Suprapubic skin (tissue), 3 donors: Measurements from ENCODE around the gene CORO1A.
"Not testable (repeated sequence)": the region's sequence is repeated elsewhere in the genome, so short reads cannot be mapped to it uniquely, and the experiment has no call there.

ENCODE experiments used
- POLR2AphosphoS5 ChIP-seq, 3 donors: sonication (generic); formaldehyde crosslinking; IDR thresholded peaks; one replicate each; pipeline ENCODE4 v1.6.1; 2017; ENCODE audit warnings: antibody characterized with exemption in 3 of 3
- TF ChIP-seq, protein P1 (sequence below), 2 donors: fragments of 200-600 bp in 1 of 2; fragments of 450-650 bp in 1 of 2; sonication (generic) in 1 of 2; IDR thresholded peaks; one replicate each; pipeline ENCODE4 v1.5.1; 2016 to 2019; ENCODE audit warnings: antibody characterized with exemption in 2 of 2, mild to moderate bottlenecking in 1 of 2, moderate library complexity in 1 of 2

DNA sequence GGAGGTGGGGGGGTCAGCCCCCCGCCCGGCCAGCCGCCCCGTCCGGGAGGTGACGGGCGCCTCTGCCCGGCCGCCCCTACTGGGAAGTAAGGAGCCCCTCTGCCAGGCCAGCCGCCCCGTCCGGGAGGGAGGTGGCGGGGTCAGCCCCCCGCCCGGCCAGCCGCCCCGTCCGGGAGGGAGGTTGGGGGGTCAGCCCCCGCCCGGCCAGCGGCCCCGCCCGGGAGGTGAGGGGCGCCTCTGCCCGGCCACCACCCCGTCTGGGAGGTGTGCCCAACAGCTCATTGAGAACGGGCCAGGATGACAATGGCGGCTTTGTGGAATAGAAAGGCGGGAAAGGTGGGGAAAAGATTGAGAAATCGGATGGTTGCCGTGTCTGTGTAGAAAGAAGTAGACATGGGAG is 13.3 kb upstream of the CORO1A start:
- TF ChIP-seq, protein P1, sequence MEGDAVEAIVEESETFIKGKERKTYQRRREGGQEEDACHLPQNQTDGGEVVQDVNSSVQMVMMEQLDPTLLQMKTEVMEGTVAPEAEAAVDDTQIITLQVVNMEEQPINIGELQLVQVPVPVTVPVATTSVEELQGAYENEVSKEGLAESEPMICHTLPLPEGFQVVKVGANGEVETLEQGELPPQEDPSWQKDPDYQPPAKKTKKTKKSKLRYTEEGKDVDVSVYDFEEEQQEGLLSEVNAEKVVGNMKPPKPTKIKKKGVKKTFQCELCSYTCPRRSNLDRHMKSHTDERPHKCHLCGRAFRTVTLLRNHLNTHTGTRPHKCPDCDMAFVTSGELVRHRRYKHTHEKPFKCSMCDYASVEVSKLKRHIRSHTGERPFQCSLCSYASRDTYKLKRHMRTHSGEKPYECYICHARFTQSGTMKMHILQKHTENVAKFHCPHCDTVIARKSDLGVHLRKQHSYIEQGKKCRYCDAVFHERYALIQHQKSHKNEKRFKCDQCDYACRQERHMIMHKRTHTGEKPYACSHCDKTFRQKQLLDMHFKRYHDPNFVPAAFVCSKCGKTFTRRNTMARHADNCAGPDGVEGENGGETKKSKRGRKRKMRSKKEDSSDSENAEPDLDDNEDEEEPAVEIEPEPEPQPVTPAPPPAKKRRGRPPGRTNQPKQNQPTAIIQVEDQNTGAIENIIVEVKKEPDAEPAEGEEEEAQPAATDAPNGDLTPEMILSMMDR (IDR thresholded peaks at IDR 0.05): not testable (repeated sequence)
- TF ChIP-seq POLR2AphosphoS5 (IDR thresholded peaks at IDR 0.05): not testable (repeated sequence)
